ENCODE measurements around the gene TSNAXIP1.

The TSNAXIP1 gene

GRCh38 chr16:67846320-67847063 lies 39.8 kb downstream of the TSNAXIP1 start, which contains the start of gene NUTF2:
NUTF2 (plus strand) TSS chr16:67846933; CDS start chr16:67865131, 18,198 bp downstream.
- no peak for TF ChIP-seq CTCF (IDR thresholded peaks at IDR 0.05; ENCODE audit: low read depth, low read length)
- peak; percentile 93 to 96 for DNase-seq (ENCODE audit: low read depth in 2 of 2)
- H3K4me3 ChIP-seq (replicated peaks in 1 of 2; ENCODE audit: low read depth in 2 of 2, low read length in 2 of 2), result peak within 1 kb of the TSS; percentile 92 to 95

- peak; percentile 56 to 72 for DNase-seq (ENCODE audit: low read depth in 2 of 2)
- TF ChIP-seq CTCF (IDR thresholded peaks at IDR 0.05; ENCODE audit: low read depth, low read length), result no peak
- peak within 1 kb of the TSS; percentile 92 to 95 for H3K4me3 ChIP-seq (replicated peaks in 1 of 2; ENCODE audit: low read depth in 2 of 2, low read length in 2 of 2)
Observed at GRCh38 chr16:67847064-67847861, 40.6 kb downstream of the TSNAXIP1 start, which contains the start of gene CENPT. CENPT (minus strand) TSS chr16:67847693; CDS start chr16:67833859, 13,834 bp downstream.

- peak overlapping the region; percentile 92 to 95 for H3K4me3 ChIP-seq (replicated peaks in 1 of 2; ENCODE audit: low read depth in 2 of 2, low read length in 2 of 2)
- no peak for TF ChIP-seq CTCF (IDR thresholded peaks at IDR 0.05; ENCODE audit: low read depth, low read length)
- DNase-seq (ENCODE audit: low read depth in 2 of 2), result no peak
Observed at GRCh38 chr16:67848118-67848517, 41.4 kb downstream of the TSNAXIP1 start.

- no peak for DNase-seq (ENCODE audit: low read depth in 2 of 2)
- no peak for TF ChIP-seq CTCF (IDR thresholded peaks at IDR 0.05; ENCODE audit: low read depth, low read length)
- no peak overlapping the region for H3K4me3 ChIP-seq (replicated peaks in 1 of 2; ENCODE audit: low read depth in 2 of 2, low read length in 2 of 2)
Observed at GRCh38 chr16:67853670-67854069, 47.0 kb downstream of the TSNAXIP1 start.

- TF ChIP-seq CTCF (IDR thresholded peaks at IDR 0.05; ENCODE audit: low read depth, low read length), result no peak
- no peak overlapping the region for H3K4me3 ChIP-seq (replicated peaks in 1 of 2; ENCODE audit: low read depth in 2 of 2, low read length in 2 of 2)
- DNase-seq (ENCODE audit: low read depth in 2 of 2), result no peak
Observed at GRCh38 chr16:67855789-67856188, 49.1 kb downstream of the TSNAXIP1 start.

GRCh38 chr16:67856927-67857546 lies 50.3 kb downstream of the TSNAXIP1 start:
- TF ChIP-seq CTCF (IDR thresholded peaks at IDR 0.05; ENCODE audit: low read depth, low read length), result no peak
- DNase-seq (ENCODE audit: low read depth in 2 of 2), result no peak
- H3K4me3 ChIP-seq (replicated peaks in 1 of 2; ENCODE audit: low read depth in 2 of 2, low read length in 2 of 2), result no peak overlapping the region

All from cardiac fibroblast (primary cell).